HEK293 (cell line): ENCODE measurements around the gene ERBIN.

Experiments
- CTCF ChIA-PET: fragments of 350-600 bp; formaldehyde crosslinking; extraction: SDS; loops from one replicate; lab custom pipeline; 2021; ENCODE audit warnings: antibody characterized with exemption; lab: Yijun Ruan, JAX
- POLR2A ChIA-PET: fragments of 300-600 bp; formaldehyde crosslinking; extraction: SDS; loops from one replicate; lab custom pipeline; 2020; ENCODE audit warnings: antibody characterized with exemption, inconsistent platforms; lab: Yijun Ruan, JAX
- H3K27ac ChIP-seq: fragments of 200-500 bp; sonication (Bioruptor generic); 2 replicates; pipeline ENCODE4 v1.5.1; 2014; ENCODE audit warnings: low read depth, low read length, control low read depth, inconsistent platforms; ENCODE audit errors: extremely low read depth
- H3K36me3 ChIP-seq, 2 experiments: fragments of 200-500 bp in 1 of 2; sonication (Bioruptor generic) in 1 of 2; 1 replicate in 1 of 2; 2 replicates in 1 of 2; pipeline ENCODE4 v1.5.1; 2014 to 2017; ENCODE audit warnings: inconsistent platforms in 2 of 2, low read length in 2 of 2; ENCODE audit not compliant: control insufficient read depth in 2 of 2, insufficient read depth in 1 of 2
- H3K4me1 ChIP-seq: fragments of 200-500 bp; sonication (Bioruptor generic); 2 replicates; pipeline ENCODE4 v1.5.1; 2014; ENCODE audit warnings: mild to moderate bottlenecking, low read length, inconsistent platforms; ENCODE audit not compliant: control insufficient read depth, insufficient read depth
- H3K4me3 ChIP-seq: 2 replicates; pipeline ENCODE4 v1.5.1; 2011; ENCODE audit warnings: low read depth, mild to moderate bottlenecking, control low read depth, low read length, moderate library complexity
- H3K9me3 ChIP-seq: fragments of 200-500 bp; sonication (Bioruptor generic); 2 replicates; pipeline ENCODE4 v1.5.1; 2014; ENCODE audit warnings: low read depth, low read length, inconsistent platforms; ENCODE audit not compliant: control insufficient read depth, insufficient read depth
- FEZF1 ChIP-seq: fragments of 450-650 bp; formaldehyde crosslinking; IDR thresholded peaks from 2 replicates; pipeline ENCODE4 v1.5.1; 2016; ENCODE audit warnings: missing biosample characterization, missing genetic modification characterization
- MZF1 ChIP-seq: fragments of 450-650 bp; formaldehyde crosslinking; IDR thresholded peaks from 2 replicates; pipeline ENCODE4 v1.5.1; 2017; ENCODE audit warnings: missing biosample characterization, missing genetic modification characterization, borderline replicate concordance
- SALL2 ChIP-seq: fragments of 450-650 bp; formaldehyde crosslinking; IDR thresholded peaks from 2 replicates; pipeline ENCODE4 v1.5.0; 2017; ENCODE audit warnings: missing biosample characterization, mild to moderate bottlenecking, missing genetic modification characterization, borderline replicate concordance
- SCRT1 ChIP-seq: fragments of 450-650 bp; formaldehyde crosslinking; IDR thresholded peaks from 2 replicates; pipeline ENCODE4 v1.5.1; 2016; ENCODE audit warnings: missing biosample characterization, missing genetic modification characterization, borderline replicate concordance
- SP7 ChIP-seq: fragments of 450-650 bp; formaldehyde crosslinking; IDR thresholded peaks from 2 replicates; pipeline ENCODE4 v1.5.1; 2016; ENCODE audit warnings: missing biosample characterization, missing genetic modification characterization
- ZBTB21 ChIP-seq: fragments of 450-650 bp; formaldehyde crosslinking; IDR thresholded peaks from 2 replicates; pipeline ENCODE4 v1.5.1; 2017; ENCODE audit warnings: missing biosample characterization, missing genetic modification characterization
- ZFHX2 ChIP-seq: fragments of 450-650 bp; formaldehyde crosslinking; conservative IDR thresholded peaks from 2 replicates; pipeline ENCODE4 v1.5.1; 2016; ENCODE audit warnings: missing biosample characterization, missing genetic modification characterization
- ZNF202 ChIP-seq: fragments of 450-650 bp; formaldehyde crosslinking; IDR thresholded peaks from 2 replicates; pipeline ENCODE4 v1.5.1; 2016; ENCODE audit warnings: missing biosample characterization, missing genetic modification characterization, borderline replicate concordance
- ZNF223 ChIP-seq: fragments of 450-650 bp; formaldehyde crosslinking; IDR thresholded peaks from 2 replicates; pipeline ENCODE4 v1.5.1; 2016; ENCODE audit warnings: missing biosample characterization, missing genetic modification characterization
- ZNF311 ChIP-seq: fragments of 450-650 bp; formaldehyde crosslinking; IDR thresholded peaks from 2 replicates; pipeline ENCODE4 v1.5.1; 2017; ENCODE audit warnings: missing biosample characterization, missing genetic modification characterization, borderline replicate concordance
- ZNF350 ChIP-seq: fragments of 450-650 bp; formaldehyde crosslinking; IDR thresholded peaks from 2 replicates; pipeline ENCODE4 v1.5.0; 2017; ENCODE audit warnings: missing biosample characterization, mild to moderate bottlenecking, missing genetic modification characterization
- ZNF664 ChIP-seq: fragments of 450-650 bp; formaldehyde crosslinking; IDR thresholded peaks from 2 replicates; pipeline ENCODE4 v1.5.1; 2016; ENCODE audit warnings: missing biosample characterization, missing genetic modification characterization
- TF ChIP-seq, protein P1 (sequence below): fragments of 450-650 bp; formaldehyde crosslinking; IDR thresholded peaks from 2 replicates; pipeline ENCODE4 v1.5.1; 2017; ENCODE audit warnings: missing biosample characterization, missing genetic modification characterization
- TF ChIP-seq, protein P2 (sequence below): fragments of 450-650 bp; formaldehyde crosslinking; IDR thresholded peaks from 2 replicates; pipeline ENCODE4 v1.5.1; 2016; ENCODE audit warnings: missing biosample characterization, missing genetic modification characterization, low read depth
- TF ChIP-seq, protein P3 (sequence below): fragments of 450-650 bp; formaldehyde crosslinking; IDR thresholded peaks from 2 replicates; pipeline ENCODE4 v1.5.1; 2016; ENCODE audit warnings: missing biosample characterization, missing genetic modification characterization
- TF ChIP-seq, protein P4 (sequence below): fragments of 450-650 bp; formaldehyde crosslinking; IDR thresholded peaks from 2 replicates; pipeline ENCODE4 v1.5.1; 2016; ENCODE audit warnings: missing biosample characterization, missing genetic modification characterization
- TF ChIP-seq, protein P5 (sequence below): fragments of 450-650 bp; formaldehyde crosslinking; IDR thresholded peaks from 2 replicates; pipeline ENCODE4 v1.5.1; 2016; ENCODE audit warnings: missing biosample characterization, missing genetic modification characterization

The ERBIN gene

DNA sequence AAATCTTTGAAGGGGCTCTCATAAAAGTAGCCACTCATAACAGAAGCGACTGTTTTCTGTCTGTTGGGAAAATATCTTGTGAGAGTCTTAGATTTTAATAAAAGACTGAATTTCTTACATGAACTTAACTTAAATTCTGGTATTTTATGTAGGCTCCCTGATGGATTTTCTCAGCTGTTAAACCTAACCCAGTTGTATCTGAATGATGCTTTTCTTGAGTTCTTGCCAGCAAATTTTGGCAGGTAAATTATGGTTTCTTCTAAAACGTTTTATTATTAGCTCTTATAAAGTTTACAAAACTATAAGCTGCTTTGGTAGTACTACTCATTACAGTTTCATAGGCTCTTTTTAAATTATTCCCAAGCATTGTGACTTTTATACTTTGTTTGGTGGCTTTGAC, 87.0 kb downstream of the ERBIN start:
- Histone ChIP-seq H3K36me3 (no peaks in the 10 kb centered on the region; a peak in 1 of 3 replicates), H3K9me3 (no peaks in the 10 kb centered on the region), H3K4me1 (peaks cover 19% of the 10 kb centered on the region), H3K4me3 (no peak overlapping the region), H3K27ac (no peak overlapping the region)
- TF ChIP-seq ZNF311 (tag by site-specific recombination) (no peak), ZNF202 (tag by site-specific recombination) (no peak), SCRT1 (tag by site-specific recombination) (no peak)
- TF ChIP-seq, protein P1, sequence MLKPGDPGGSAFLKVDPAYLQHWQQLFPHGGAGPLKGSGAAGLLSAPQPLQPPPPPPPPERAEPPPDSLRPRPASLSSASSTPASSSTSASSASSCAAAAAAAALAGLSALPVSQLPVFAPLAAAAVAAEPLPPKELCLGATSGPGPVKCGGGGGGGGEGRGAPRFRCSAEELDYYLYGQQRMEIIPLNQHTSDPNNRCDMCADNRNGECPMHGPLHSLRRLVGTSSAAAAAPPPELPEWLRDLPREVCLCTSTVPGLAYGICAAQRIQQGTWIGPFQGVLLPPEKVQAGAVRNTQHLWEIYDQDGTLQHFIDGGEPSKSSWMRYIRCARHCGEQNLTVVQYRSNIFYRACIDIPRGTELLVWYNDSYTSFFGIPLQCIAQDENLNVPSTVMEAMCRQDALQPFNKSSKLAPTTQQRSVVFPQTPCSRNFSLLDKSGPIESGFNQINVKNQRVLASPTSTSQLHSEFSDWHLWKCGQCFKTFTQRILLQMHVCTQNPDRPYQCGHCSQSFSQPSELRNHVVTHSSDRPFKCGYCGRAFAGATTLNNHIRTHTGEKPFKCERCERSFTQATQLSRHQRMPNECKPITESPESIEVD (tag by site-specific recombination) = peak; percentile 58
- TF ChIP-seq, protein P2, sequence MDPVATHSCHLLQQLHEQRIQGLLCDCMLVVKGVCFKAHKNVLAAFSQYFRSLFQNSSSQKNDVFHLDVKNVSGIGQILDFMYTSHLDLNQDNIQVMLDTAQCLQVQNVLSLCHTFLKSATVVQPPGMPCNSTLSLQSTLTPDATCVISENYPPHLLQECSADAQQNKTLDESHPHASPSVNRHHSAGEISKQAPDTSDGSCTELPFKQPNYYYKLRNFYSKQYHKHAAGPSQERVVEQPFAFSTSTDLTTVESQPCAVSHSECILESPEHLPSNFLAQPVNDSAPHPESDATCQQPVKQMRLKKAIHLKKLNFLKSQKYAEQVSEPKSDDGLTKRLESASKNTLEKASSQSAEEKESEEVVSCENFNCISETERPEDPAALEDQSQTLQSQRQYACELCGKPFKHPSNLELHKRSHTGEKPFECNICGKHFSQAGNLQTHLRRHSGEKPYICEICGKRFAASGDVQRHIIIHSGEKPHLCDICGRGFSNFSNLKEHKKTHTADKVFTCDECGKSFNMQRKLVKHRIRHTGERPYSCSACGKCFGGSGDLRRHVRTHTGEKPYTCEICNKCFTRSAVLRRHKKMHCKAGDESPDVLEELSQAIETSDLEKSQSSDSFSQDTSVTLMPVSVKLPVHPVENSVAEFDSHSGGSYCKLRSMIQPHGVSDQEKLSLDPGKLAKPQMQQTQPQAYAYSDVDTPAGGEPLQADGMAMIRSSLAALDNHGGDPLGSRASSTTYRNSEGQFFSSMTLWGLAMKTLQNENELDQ = no peak
- ChIA-PET CTCF (no interaction called here), POLR2A (no interaction called here)

DNA sequence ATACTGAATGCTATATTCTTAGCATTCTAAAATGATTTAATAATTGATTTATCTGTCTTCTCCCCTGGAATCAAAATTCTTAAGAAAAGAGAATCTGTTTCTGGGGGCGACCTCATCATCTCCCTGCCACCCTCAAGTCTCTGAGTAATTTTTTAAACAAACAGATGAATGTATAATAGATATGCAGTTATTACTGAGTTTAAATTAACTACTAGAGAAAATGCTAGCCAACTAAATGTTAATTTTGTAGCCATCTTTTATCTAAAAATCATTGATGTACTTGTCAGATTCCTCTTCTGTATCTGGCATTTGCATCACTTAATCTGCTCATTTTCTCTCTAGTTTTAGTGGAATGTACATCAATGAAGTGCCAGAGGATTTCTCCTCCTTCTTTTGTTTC, 87.5 kb downstream of the ERBIN start:
- POLR2A ChIA-PET = no interaction called here
- CTCF ChIA-PET = no interaction called here
- H3K27ac ChIP-seq = no peak overlapping the region
- peaks cover 16% of the 10 kb centered on the region for H3K4me1 ChIP-seq
- H3K4me3 ChIP-seq = no peak overlapping the region
- no peaks in the 10 kb centered on the region; a peak in 1 of 3 replicates for H3K36me3 ChIP-seq
- TF ChIP-seq ZNF664 (tag by site-specific recombination) = peak; percentile 93
- TF ChIP-seq, protein P3, sequence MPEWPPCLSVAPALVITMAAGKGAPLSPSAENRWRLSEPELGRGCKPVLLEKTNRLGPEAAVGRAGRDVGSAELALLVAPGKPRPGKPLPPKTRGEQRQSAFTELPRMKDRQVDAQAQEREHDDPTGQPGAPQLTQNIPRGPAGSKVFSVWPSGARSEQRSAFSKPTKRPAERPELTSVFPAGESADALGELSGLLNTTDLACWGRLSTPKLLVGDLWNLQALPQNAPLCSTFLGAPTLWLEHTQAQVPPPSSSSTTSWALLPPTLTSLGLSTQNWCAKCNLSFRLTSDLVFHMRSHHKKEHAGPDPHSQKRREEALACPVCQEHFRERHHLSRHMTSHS (tag by site-specific recombination) = no peak
- TF ChIP-seq, all 188 proteins: peak for 1
- H3K9me3 ChIP-seq = no peaks in the 10 kb centered on the region

DNA sequence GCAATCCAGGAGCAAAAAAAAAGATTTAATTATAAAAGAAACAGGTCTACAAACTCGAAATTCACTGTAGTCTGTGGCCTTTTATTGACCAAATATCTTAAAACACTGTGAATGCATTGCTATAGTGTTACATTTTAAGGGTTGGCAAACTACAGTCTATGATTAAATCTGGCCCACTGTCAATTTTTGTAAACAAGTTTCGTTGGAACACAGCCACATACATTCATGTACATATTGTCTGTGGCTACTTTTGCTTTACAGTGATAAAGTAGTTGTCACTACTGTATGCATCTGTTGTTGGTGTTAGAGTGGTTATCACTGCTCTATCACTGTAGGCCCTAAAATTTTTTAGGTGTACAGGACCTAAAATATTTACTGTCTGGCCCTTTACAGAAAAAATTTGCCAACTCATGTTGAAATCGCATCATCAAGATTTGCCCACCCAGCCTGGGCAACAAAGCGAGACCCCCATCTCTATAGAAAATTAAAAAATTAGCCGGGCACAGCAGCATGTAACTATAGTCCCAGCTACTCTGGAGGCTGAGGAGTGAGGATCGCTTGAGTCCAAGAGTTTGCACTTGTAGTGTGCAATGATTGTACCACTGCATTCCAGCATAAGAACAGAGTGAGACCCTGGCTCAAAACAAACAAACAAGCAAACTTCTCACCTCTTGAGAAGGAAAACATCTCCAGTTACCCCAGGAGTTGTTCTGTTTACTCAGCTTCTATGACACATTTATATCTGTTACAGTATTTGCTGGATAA, 89.0 kb downstream of the ERBIN start:
- CTCF ChIA-PET = interaction anchor here (0.6 kb wide), 1 partner anchor 25 kb away, joined by 3 read pairs; no protein-coding TSS in a partner anchor
- TF ChIP-seq MZF1 (tag by site-specific recombination) (no peak), ZNF223 (no peak), ZFHX2 (tag by site-specific recombination) (no peak), FEZF1 (tag by site-specific recombination) (no peak), ZNF350 (tag by site-specific recombination) (no peak), ZBTB21 (tag by site-specific recombination) (no peak), SP7 (tag by site-specific recombination) (no peak), SALL2 (tag by site-specific recombination) (no peak)
- TF ChIP-seq, protein P4, sequence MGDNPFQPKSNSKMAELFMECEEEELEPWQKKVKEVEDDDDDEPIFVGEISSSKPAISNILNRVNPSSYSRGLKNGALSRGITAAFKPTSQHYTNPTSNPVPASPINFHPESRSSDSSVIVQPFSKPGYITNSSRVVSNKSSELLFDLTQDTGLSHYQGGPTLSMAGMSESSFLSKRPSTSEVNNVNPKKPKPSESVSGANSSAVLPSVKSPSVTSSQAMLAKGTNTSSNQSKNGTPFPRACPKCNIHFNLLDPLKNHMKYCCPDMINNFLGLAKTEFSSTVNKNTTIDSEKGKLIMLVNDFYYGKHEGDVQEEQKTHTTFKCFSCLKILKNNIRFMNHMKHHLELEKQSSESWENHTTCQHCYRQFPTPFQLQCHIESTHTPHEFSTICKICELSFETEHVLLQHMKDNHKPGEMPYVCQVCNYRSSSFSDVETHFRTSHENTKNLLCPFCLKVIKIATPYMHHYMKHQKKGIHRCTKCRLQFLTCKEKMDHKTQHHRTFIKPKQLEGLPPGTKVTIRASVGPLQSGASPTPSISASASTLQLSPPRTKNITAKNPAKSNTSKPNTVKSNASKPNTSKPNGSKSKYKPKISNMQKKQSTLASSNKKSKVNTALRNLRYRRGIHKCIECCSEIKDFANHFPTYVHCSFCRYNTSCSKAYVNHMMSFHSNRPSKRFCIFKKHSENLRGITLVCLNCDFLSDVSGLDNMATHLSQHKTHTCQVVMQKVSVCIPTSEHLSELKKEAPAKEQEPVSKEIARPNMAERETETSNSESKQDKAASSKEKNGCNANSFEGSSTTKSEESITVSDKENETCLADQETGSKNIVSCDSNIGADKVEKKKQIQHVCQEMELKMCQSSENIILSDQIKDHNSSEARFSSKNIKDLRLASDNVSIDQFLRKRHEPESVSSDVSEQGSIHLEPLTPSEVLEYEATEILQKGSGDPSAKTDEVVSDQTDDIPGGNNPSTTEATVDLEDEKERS (tag by site-specific recombination) = no peak
- TF ChIP-seq, protein P5, sequence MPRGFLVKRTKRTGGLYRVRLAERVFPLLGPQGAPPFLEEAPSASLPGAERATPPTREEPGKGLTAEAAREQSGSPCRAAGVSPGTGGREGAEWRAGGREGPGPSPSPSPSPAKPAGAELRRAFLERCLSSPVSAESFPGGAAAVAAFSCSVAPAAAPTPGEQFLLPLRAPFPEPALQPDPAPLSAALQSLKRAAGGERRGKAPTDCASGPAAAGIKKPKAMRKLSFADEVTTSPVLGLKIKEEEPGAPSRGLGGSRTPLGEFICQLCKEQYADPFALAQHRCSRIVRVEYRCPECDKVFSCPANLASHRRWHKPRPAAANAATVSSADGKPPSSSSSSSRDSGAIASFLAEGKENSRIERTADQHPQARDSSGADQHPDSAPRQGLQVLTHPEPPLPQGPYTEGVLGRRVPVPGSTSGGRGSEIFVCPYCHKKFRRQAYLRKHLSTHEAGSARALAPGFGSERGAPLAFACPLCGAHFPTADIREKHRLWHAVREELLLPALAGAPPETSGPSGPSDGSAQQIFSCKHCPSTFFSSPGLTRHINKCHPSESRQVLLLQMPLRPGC = no peak
- TF ChIP-seq, protein P1 (tag by site-specific recombination) = no peak

More for the DNA sequence above, 89.0 kb downstream of the ERBIN start:
- no peak overlapping the region for H3K27ac ChIP-seq
- peaks cover 14% of the 10 kb centered on the region for H3K4me1 ChIP-seq
- H3K9me3 ChIP-seq = no peaks in the 10 kb centered on the region
- H3K4me3 ChIP-seq = no peak overlapping the region
- H3K36me3 ChIP-seq = no peaks in the 10 kb centered on the region; a peak in 1 of 3 replicates
- POLR2A ChIA-PET = no interaction called here
